Heart right ventricle (tissue), 16 donors: ENCODE data around the gene CDH23. TPM values are rescaled to one million over a fixed set of nuclear protein-coding genes. Genes with fewer than 3 reads are reported as not detected.

Experiments used
- ATAC-seq, 8 donors: fragments of 200-7000 bp; cut with Tn5 transposase; one replicate each; pipeline ENCODE4 v1.9.1; 2020; ENCODE audit warnings: mild to moderate bottlenecking in 8 of 8, moderate library complexity in 8 of 8, moderate number of reproducible peaks in 1 of 8
- DNase-seq, 2 donors: peaks; one replicate each; pipeline ENCODE4 v3.0.0-alpha.2; 2020
- H3K27ac ChIP-seq, 10 donors: fragments of 200-600 bp; sonication (generic) in 2 of 10; one replicate each; pipeline versions ENCODE4 v1.5.0 to v1.8.0; 2020 to 2022; ENCODE audit warnings: mild to moderate bottlenecking in 3 of 10
- H3K27me3 ChIP-seq, 7 donors: fragments of 200-600 bp; one replicate each; pipeline ENCODE4 v1.8.0; 2021 to 2022; ENCODE audit warnings: mild to moderate bottlenecking in 2 of 7
- H3K36me3 ChIP-seq, 9 donors: fragments of 200-600 bp; sonication (generic) in 1 of 9; one replicate each; pipeline versions ENCODE4 v1.5.0 to v1.8.0; 2020 to 2022; ENCODE audit warnings: mild to moderate bottlenecking in 2 of 9
- H3K4me1 ChIP-seq, 9 donors: fragments of 200-600 bp; sonication (generic) in 1 of 9; one replicate each; pipeline versions ENCODE4 v1.5.0 to v1.8.0; 2020 to 2022; ENCODE audit warnings: mild to moderate bottlenecking in 4 of 9
- H3K4me3 ChIP-seq, 10 donors: fragments of 200-600 bp; sonication (generic) in 2 of 10; one replicate each; pipeline versions ENCODE4 v1.5.0 to v1.8.0; 2020 to 2022; ENCODE audit warnings: mild to moderate bottlenecking in 7 of 10, moderate library complexity in 2 of 10
- H3K9me3 ChIP-seq, 11 donors: fragments of 200-600 bp in 10 of 11; sonication (generic) in 2 of 11; one replicate each; pipeline versions ENCODE4 v1.5.0 to v1.8.0; 2013 to 2022; ENCODE audit warnings: mild to moderate bottlenecking in 2 of 11, control low read depth in 1 of 11, moderate library complexity in 1 of 11
- CTCF ChIP-seq, 9 donors: fragments of 200-600 bp; sonication (generic) in 2 of 9; IDR thresholded peaks; one replicate each; pipeline versions ENCODE4 v1.5.0 to v1.8.0; 2021 to 2022; ENCODE audit warnings: antibody characterized with exemption in 9 of 9, mild to moderate bottlenecking in 5 of 9, moderate library complexity in 1 of 9
- WGBS, 2 donors: extraction: QIAGEN DNeasy Blood & Tissue Kit; methylation state at CpG; one replicate each; pipeline ENCODE4 v1.1.7; 2013; ENCODE audit warnings: inconsistent platforms in 1 of 2; 5-methylcytosine and 5-hydroxymethylcytosine counted together
- intact Hi-C, 10 donors: fragments of 100-400 bp; cut with DNase I; formaldehyde crosslinking; loops; one replicate each; pipeline versions ENCODE4 v1.11.1 to v1.14.2; 2022
- polyA plus RNA-seq, 2 donors: library from polyadenylated mRNA; stranded (reverse); fragments of 200-250 nt; gene quantifications; one replicate each; pipeline ENCODE4 v1.2.3, GENCODE V29; 2013
- total RNA-seq, 10 donors: library from RNA; stranded (reverse); fragmentation: NEBNext Ultra II Directional in 3 of 10; extraction: Animal tissue kit (Norgen Biotek cat#: 25700) in 3 of 10; gene quantifications; one replicate each; pipeline versions ENCODE4 v1.2.1 to v1.2.4, GENCODE V29; 2021 to 2023
- donor health status: Arrhythmogenic right ventricular cardiomyopathy.
- donor health status: ischemic (EF 13 %, LVEDD 7.1; RV severe dilation, severe dysfunction).
- donor health status: healthy with polysubstance abuse.
- donor health status: DM: no; HTN: yes; CAD: no.
- donor health status: DM: no; HTN: no; CAD: no.
- donor health status: ischemic (EF 25% LVEDD 6.9; RV normal size, moderate dysfunction).
- donor health status: ischemic (EF 25% LVEDD 5.7; RV mildly dilated, moderate dysfunction).
- donor health status: healthy.
- donor health status: DM: yes; HTN: yes; CAD: no.
- donor health status: Ischemic cardiomyopathy.
- donor health status: ischemic (EF 35%, LVEDD 5.7; RV mildly dilated, moderate dysfunction).
- donor health status: nonischemic (EF 11% LVEDD 7.7; RV severe dilation, severe dysfunction).
- donor health status: DM: yes; HTN: yes; CAD: no.
- donor health status: PGD.
- donor health status: ischemic (EF 29% LVEDD 5.4; RV normal size, mild dysfunction).
- donor health status: nonischemic (EF 23%, LVEDD 6.1; RV moderate dilation, normal function).

CDH23 gene
- total and polyA plus RNA-seq, 12 donors, result 1.1 to 7.7 (median 4.6) TPM

GRCh38 chr10:71534568-71535194, 138.0 kb downstream of the CDH23 start:
- Histone ChIP-seq H3K4me1 (peaks cover 0 to 16% (median 0%) of the 10 kb centered on the region in 9 donors), H3K36me3 (no peaks in the 10 kb centered on the region), H3K4me3 (no peak overlapping the region), H3K27me3 (no peaks in the 10 kb centered on the region), H3K9me3 (no peaks in the 10 kb centered on the region), H3K27ac (no peak overlapping the region)
- ATAC-seq, result no peak
- DNase-seq, result no peak
- 47 to 60% methylated on average over 4 of the region's 4 CpGs for WGBS, 2 donors
- TF ChIP-seq CTCF (IDR thresholded peaks at IDR 0.05), result no peak
- intact Hi-C loops, result no loop called here

- no peak for TF ChIP-seq CTCF (IDR thresholded peaks at IDR 0.05)
- Histone ChIP-seq H3K36me3 (no peaks in the 10 kb centered on the region), H3K27ac (no peak overlapping the region), H3K27me3 (no peaks in the 10 kb centered on the region), H3K4me3 (no peak overlapping the region), H3K9me3 (no peaks in the 10 kb centered on the region), H3K4me1 (peaks cover 0 to 16% (median 0%) of the 10 kb centered on the region in 9 donors)
- DNase-seq (no peak), ATAC-seq (no peak)
- intact Hi-C loops, result no loop called here
- 79 to 96% methylated on average over 6 of the region's 6 CpGs for WGBS, 2 donors
Observed at GRCh38 chr10:71536332-71536731, 139.6 kb downstream of the CDH23 start.

- peaks cover 0 to 16% (median 0%) of the 10 kb centered on the region in 9 donors for H3K4me1 ChIP-seq
- intact Hi-C loops, result no loop called here
- no peaks in the 10 kb centered on the region for H3K36me3 ChIP-seq
- DNase-seq (no peak), ATAC-seq (no peak)
- 94 to 97% methylated on average over 8 of the region's 8 CpGs for WGBS, 2 donors
- no peak overlapping the region for H3K27ac ChIP-seq
- no peaks in the 10 kb centered on the region for H3K9me3 ChIP-seq
- no peaks in the 10 kb centered on the region for H3K27me3 ChIP-seq
- TF ChIP-seq CTCF (IDR thresholded peaks at IDR 0.05), result no peak
- H3K4me3 ChIP-seq, result no peak overlapping the region
Observed at GRCh38 chr10:71537125-71537524, 140.4 kb downstream of the CDH23 start.

- 85 to 88% methylated on average over 7 of the region's 7 CpGs for WGBS, 2 donors
- ATAC-seq (no peak), DNase-seq (no peak)
- H3K4me3 ChIP-seq, result no peak overlapping the region
- no peaks in the 10 kb centered on the region for H3K9me3 ChIP-seq
- intact Hi-C loops, result no loop called here
- peaks cover 0 to 15% (median 0%) of the 10 kb centered on the region in 9 donors for H3K4me1 ChIP-seq
- no peak for TF ChIP-seq CTCF (IDR thresholded peaks at IDR 0.05)
- no peaks in the 10 kb centered on the region for H3K27me3 ChIP-seq
- no peak overlapping the region for H3K27ac ChIP-seq
- no peaks in the 10 kb centered on the region for H3K36me3 ChIP-seq
Observed at GRCh38 chr10:71537681-71538080, 141.0 kb downstream of the CDH23 start.
